Measurements from ENCODE around the gene B3GALT5. TPM values are rescaled to one million over a fixed set of nuclear protein-coding genes. Genes with fewer than 3 reads are reported as not detected.

Gene B3GALT5, protein sequence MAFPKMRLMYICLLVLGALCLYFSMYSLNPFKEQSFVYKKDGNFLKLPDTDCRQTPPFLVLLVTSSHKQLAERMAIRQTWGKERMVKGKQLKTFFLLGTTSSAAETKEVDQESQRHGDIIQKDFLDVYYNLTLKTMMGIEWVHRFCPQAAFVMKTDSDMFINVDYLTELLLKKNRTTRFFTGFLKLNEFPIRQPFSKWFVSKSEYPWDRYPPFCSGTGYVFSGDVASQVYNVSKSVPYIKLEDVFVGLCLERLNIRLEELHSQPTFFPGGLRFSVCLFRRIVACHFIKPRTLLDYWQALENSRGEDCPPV
- total RNA-seq: under 1 TPM in 7 of 9 donors, not detected in 2; 0.08 to 0.60 (median 0.22) TPM
- polyA plus RNA-seq: under 1 TPM; 0.07 to 0.56 (median 0.33) TPM
- long read RNA-seq, donor 1: 0 reads
- long read RNA-seq, donor 2: 0 reads
- long read RNA-seq, donor 3: 0 reads
- long read RNA-seq, donor 4: 0 reads
- long read RNA-seq, donor 5: 0 reads
- long read RNA-seq, donor 6: 0 reads
- long read RNA-seq, donor 7: 0 reads
- long read RNA-seq, donor 8: 0 reads
- long read RNA-seq, donor 9: 0 reads
- long read RNA-seq, donor 10: 0 reads

DNA sequence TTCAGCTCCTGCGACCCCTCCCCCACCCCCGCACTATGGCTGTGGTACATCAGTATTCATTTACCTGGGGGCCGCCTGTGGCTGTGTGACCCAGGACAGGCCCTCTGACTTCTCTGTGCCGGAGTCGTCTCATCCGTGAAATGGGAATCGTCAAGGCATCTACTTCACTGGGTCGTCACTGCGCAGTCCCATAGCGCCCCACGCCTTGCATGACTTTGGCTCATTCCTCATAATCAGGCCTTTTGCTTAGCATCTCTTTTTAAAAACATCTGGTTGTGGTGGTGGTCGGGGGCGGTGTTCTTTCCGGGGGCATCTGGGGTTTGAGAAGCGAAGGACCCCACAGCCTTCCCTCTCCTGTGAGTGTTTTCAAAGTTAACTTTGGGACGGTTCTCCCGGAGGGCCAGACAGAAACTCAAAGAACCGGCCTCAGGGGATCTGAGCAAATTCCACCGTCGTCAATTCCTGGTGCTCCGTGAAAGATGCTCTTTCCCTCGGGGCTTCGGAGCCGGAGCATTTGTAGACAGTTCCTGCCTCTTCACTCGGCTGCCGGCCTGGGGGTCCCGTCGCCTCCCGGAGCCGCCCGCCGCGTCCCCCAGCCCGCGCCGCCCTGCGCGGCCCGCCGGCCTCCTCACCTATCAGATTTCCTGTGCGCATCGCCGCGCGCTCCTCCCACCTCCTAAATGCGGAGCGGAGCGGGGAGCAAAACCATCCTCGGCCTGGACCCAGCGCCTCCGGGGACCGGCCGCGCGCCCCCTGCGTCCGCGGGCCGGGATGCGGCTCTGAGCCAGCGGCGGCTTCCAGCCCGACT lies at the start of gene B3GALT5:
B3GALT5 (plus strand) TSS at position 708 of the 808 bp plus-strand sequence. CDS start 47,620 bp downstream, outside the sequence.
- TF ChIP-seq, protein P1, sequence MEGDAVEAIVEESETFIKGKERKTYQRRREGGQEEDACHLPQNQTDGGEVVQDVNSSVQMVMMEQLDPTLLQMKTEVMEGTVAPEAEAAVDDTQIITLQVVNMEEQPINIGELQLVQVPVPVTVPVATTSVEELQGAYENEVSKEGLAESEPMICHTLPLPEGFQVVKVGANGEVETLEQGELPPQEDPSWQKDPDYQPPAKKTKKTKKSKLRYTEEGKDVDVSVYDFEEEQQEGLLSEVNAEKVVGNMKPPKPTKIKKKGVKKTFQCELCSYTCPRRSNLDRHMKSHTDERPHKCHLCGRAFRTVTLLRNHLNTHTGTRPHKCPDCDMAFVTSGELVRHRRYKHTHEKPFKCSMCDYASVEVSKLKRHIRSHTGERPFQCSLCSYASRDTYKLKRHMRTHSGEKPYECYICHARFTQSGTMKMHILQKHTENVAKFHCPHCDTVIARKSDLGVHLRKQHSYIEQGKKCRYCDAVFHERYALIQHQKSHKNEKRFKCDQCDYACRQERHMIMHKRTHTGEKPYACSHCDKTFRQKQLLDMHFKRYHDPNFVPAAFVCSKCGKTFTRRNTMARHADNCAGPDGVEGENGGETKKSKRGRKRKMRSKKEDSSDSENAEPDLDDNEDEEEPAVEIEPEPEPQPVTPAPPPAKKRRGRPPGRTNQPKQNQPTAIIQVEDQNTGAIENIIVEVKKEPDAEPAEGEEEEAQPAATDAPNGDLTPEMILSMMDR (IDR thresholded peaks at IDR 0.05): no peak
- TF ChIP-seq POLR2A (IDR thresholded peaks at IDR 0.05): no peak
- Histone ChIP-seq H3K27ac (no peak within 1 kb of the TSS), H3K27me3 (peaks cover 21% of the 10 kb centered on the region), H3K9me3 (replicated peaks in 1 of 3) (no peaks in the 10 kb centered on the region), H3K36me3 (replicated peaks in 1 of 2) (no peaks in the 10 kb centered on the region), H3K4me1 (replicated peaks in 1 of 2) (no peaks in the 10 kb centered on the region), H3K4me3 (no peak within 1 kb of the TSS)
- no peak for DNase-seq
- intact Hi-C loops (cut with DNase I): no loop called here
- WGBS, 4 donors: 4 to 16% (median 6%) methylated on average over 15 to 63 of the region's 63 CpGs

DNA sequence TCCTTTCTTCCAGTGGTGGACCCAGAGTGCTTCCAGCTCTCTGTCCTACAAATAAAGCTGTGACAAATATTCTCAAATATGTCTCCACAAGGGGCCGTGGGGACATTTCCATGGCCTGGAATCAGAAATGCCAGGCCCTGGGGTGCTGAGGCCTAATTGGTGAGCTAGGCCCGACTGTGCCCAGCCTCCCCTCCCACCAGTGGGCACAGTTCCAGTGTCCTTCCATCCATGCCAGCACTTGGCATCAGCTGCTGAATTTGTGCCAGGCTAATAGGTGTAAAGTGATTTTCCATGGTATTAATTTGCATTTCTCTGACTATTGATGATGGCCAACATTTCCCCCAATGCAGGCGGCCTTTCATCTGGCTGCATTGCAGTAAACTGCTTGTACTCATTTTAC lies 48.5 kb upstream of the B3GALT5 start:
- 45 to 69% (median 51%) methylated on average over 3 of the region's 3 CpGs for WGBS, 4 donors
- TF ChIP-seq POLR2A (IDR thresholded peaks at IDR 0.05): no peak
- TF ChIP-seq, protein P1 (IDR thresholded peaks at IDR 0.05): no peak
- no peaks in the 10 kb centered on the region for H3K27me3 ChIP-seq
- peak; percentile 44 to 73 (median 64) for DNase-seq
- no peaks in the 10 kb centered on the region for H3K9me3 ChIP-seq (replicated peaks in 1 of 3)
- H3K4me1 ChIP-seq (replicated peaks in 1 of 2): peaks cover 0 to 11% of the 10 kb centered on the region in 2 donors
- H3K27ac ChIP-seq: peak overlapping the region in 1 of 5 donors; percentile 65
- H3K4me3 ChIP-seq: no peak overlapping the region
- no peaks in the 10 kb centered on the region for H3K36me3 ChIP-seq (replicated peaks in 1 of 2)
- intact Hi-C loops (cut with DNase I): no loop called here

DNA sequence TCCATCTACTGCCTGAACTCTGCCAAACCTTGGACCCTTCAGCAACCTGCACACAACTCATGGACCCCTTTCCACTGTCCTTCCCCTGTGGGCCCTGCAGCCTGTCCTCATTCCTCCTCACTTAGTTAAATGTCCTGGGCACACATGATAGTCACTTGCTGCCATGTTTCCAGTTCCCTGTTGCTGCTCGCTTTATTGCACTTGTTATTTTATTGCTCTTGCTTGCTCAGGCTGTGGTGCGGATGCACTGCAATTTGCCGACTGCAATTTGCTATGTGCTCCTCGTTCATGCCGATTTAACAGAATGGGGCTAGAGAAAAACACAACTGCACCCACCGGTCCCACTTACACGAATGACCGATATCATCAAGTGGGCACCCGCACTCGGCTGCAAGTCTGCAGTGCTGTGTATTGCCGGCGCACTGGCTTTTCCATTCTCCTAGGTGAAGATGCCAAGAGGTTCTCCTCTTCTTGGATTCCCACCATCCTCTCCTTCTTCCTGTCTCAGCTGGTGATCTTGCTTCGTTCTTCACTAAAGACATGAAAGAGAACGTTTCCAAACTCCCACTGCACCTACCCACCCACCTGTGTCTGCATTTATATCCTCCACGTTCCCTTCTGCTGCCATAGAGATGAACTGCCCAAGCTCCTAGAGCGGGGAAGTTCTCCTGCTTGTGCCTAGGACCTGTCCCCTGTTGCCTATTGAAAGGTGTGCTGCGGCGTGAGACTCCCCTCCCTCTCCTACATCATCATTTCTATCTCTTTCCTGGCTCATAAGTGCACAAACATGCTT lies 45.4 kb upstream of the B3GALT5 start:
- Histone ChIP-seq H3K27me3 (no peaks in the 10 kb centered on the region), H3K4me1 (replicated peaks in 1 of 2) (peaks cover 0 to 11% of the 10 kb centered on the region in 2 donors), H3K36me3 (replicated peaks in 1 of 2) (no peaks in the 10 kb centered on the region), H3K27ac (no peak overlapping the region), H3K4me3 (no peak overlapping the region), H3K9me3 (replicated peaks in 1 of 3) (no peaks in the 10 kb centered on the region)
- no peak for DNase-seq
- TF ChIP-seq, protein P1 (IDR thresholded peaks at IDR 0.05): no peak
- no peak for TF ChIP-seq POLR2A (IDR thresholded peaks at IDR 0.05)
- 86 to 90% (median 90%) methylated on average over 18 of the region's 18 CpGs for WGBS, 4 donors
- intact Hi-C loops (cut with DNase I): no loop called here

All from adrenal gland (tissue), 19 donors.